ENCODE results near the gene CSF1. TPM values are rescaled to one million over a fixed set of nuclear protein-coding genes. Genes with fewer than 3 reads are reported as not detected.

The CSF1 gene
- total RNA-seq, 1 experiment from 2014 or later = 3.0 TPM

- H3K79me2 ChIP-seq (ENCODE audit: insufficient read depth, low read length) = no peaks in the 10 kb centered on the region
- intact Hi-C loops (cut with micrococcal nuclease) = no loop called here
- no peaks in the 10 kb centered on the region for H3K9me2 ChIP-seq (ENCODE audit: insufficient read depth)
- H2AFZ ChIP-seq (ENCODE audit: low read depth, low read length, poor library complexity, severe bottlenecking) = no peak overlapping the region
- no peak for DNase-seq (ENCODE audit: low read depth, low spot score)
- no peak overlapping the region for H3K9ac ChIP-seq (ENCODE audit: low read length)
- RAD21 ChIA-PET (ENCODE audit: low non-redundant PET in 1 of 2, low total read pairs in 2 of 2, uncharacterized antibody in 2 of 2, unreplicated experiment in 2 of 2) = no interaction called here
- no peak overlapping the region for H3K4me2 ChIP-seq (ENCODE audit: low read length)
- ATAC-seq = no peak
- H3K9me3 ChIP-seq (ENCODE audit: control insufficient read depth in 1 of 2, insufficient read depth in 1 of 2, low read depth in 1 of 2, low read length in 2 of 2) = peaks cover 0 to 3% of the 10 kb centered on the region in 2 experiments; a peak in 1 of 4 replicates
- POLR2A ChIA-PET = no interaction called here
- no TSS peak for BruUV-seq (replicated peaks)
- H3K4me1 ChIP-seq (ENCODE audit: control insufficient read depth in 1 of 2, insufficient read depth in 2 of 2, low read length in 2 of 2) = peaks cover 11 to 12% of the 10 kb centered on the region in 2 experiments; a peak in 2 of 4 replicates
- TF ChIP-seq POLR2AphosphoS5 (IDR thresholded peaks at IDR 0.05; ENCODE audit: low read depth, low read length) = no peak
- TF ChIP-seq SIN3A (IDR thresholded peaks at IDR 0.05; ENCODE audit: low read depth) = no peak
- no peak for TF ChIP-seq REST (IDR thresholded peaks at IDR 0.05; ENCODE audit: low read depth)
- no peak for TF ChIP-seq EZH2 (IDR thresholded peaks at IDR 0.05)
- no peak for TF ChIP-seq EZH2phosphoT487 (IDR thresholded peaks at IDR 0.05; ENCODE audit: borderline replicate concordance)
- TF ChIP-seq ZNF274 (IDR thresholded peaks at IDR 0.05; ENCODE audit: low read depth, low read length) = no peak
- TF ChIP-seq TCF7L2 (IDR thresholded peaks at IDR 0.05; ENCODE audit: borderline replicate concordance, extremely low read depth, insufficient read depth, insufficient read length) = no peak
- no peak for TF ChIP-seq CEBPB (IDR thresholded peaks at IDR 0.05; ENCODE audit: low read depth)
- no peak for TF ChIP-seq SP1 (IDR thresholded peaks at IDR 0.05; ENCODE audit: low read depth)
- no peak for TF ChIP-seq ELF1 (IDR thresholded peaks at IDR 0.05; ENCODE audit: borderline replicate concordance, low read depth)
- no peak for TF ChIP-seq CBX3 (IDR thresholded peaks at IDR 0.05; ENCODE audit: low read depth)
- no peak for TF ChIP-seq FOSL1 (IDR thresholded peaks at IDR 0.05; ENCODE audit: low read depth)
- no peak for TF ChIP-seq YY1 (IDR thresholded peaks at IDR 0.05; ENCODE audit: extremely low read depth, insufficient replicate concordance, low read depth, low read length)
- TF ChIP-seq RAD21 (IDR thresholded peaks at IDR 0.05; ENCODE audit: low read depth) = no peak
- no peak for TF ChIP-seq MAX (IDR thresholded peaks at IDR 0.05)
- CTCF ChIA-PET = no interaction called here
- H3K27me3 ChIP-seq (ENCODE audit: insufficient read depth, low read length) = no peaks in the 10 kb centered on the region
- H4K20me1 ChIP-seq (ENCODE audit: insufficient read depth) = no peaks in the 10 kb centered on the region
- H3K27ac ChIP-seq (ENCODE audit: low read depth, low read length) = no peak overlapping the region
- H3K36me3 ChIP-seq (ENCODE audit: control insufficient read depth in 1 of 2, insufficient read depth in 2 of 2, low read length in 2 of 2) = no peaks in the 10 kb centered on the region
- H3K4me3 ChIP-seq (replicated peaks in 1 of 2; ENCODE audit: low read depth in 1 of 2, low read length in 2 of 2) = no peak overlapping the region
Measured at GRCh38 chr1:109935451-109935900, 24.8 kb downstream of the CSF1 start.
